ENCODE results near the gene SLBP. TPM values are rescaled to one million over a fixed set of nuclear protein-coding genes. Genes with fewer than 3 reads are reported as not detected.

SLBP gene
- total RNA-seq, 1 donor from 2014 or later, result 60.2 TPM

DNA sequence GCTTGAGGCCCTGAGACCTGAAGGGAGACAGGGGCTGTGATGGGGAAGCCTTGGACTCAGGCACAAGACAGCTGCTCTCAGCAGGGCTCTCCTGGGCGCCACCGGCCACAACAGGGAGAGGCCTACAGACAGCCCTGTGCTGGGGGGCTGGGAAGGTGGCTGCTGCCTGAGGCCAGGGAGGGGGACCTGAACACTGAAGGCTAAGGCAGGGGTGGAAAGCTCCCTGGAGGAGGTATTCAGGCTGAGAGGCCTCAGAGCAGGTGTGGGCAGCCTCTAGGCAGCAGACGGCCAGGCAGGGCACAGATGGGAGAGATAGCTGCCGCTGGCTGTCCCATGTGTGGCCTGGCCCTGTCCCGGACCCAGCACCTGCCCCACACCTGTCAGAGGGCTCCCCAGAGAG is 42.2 kb upstream of the SLBP start:
- Mint-ChIP-seq H3K4me1 (no peaks in the 10 kb centered on the region), H3K27ac (ENCODE audit: unreplicated experiment) (no peak overlapping the region), H3K36me3 (ENCODE audit: low read depth) (no peaks in the 10 kb centered on the region), H3K27me3 (ENCODE audit: low read depth) (no peaks in the 10 kb centered on the region), H3K9me3 (no peaks in the 10 kb centered on the region), H3K4me3 (no peak overlapping the region)
- TF ChIP-seq, protein P1, sequence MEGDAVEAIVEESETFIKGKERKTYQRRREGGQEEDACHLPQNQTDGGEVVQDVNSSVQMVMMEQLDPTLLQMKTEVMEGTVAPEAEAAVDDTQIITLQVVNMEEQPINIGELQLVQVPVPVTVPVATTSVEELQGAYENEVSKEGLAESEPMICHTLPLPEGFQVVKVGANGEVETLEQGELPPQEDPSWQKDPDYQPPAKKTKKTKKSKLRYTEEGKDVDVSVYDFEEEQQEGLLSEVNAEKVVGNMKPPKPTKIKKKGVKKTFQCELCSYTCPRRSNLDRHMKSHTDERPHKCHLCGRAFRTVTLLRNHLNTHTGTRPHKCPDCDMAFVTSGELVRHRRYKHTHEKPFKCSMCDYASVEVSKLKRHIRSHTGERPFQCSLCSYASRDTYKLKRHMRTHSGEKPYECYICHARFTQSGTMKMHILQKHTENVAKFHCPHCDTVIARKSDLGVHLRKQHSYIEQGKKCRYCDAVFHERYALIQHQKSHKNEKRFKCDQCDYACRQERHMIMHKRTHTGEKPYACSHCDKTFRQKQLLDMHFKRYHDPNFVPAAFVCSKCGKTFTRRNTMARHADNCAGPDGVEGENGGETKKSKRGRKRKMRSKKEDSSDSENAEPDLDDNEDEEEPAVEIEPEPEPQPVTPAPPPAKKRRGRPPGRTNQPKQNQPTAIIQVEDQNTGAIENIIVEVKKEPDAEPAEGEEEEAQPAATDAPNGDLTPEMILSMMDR (conservative IDR thresholded peaks at IDR 0.05), result no peak
- no peak for DNase-seq (ENCODE audit: low read depth, low spot score)

DNA sequence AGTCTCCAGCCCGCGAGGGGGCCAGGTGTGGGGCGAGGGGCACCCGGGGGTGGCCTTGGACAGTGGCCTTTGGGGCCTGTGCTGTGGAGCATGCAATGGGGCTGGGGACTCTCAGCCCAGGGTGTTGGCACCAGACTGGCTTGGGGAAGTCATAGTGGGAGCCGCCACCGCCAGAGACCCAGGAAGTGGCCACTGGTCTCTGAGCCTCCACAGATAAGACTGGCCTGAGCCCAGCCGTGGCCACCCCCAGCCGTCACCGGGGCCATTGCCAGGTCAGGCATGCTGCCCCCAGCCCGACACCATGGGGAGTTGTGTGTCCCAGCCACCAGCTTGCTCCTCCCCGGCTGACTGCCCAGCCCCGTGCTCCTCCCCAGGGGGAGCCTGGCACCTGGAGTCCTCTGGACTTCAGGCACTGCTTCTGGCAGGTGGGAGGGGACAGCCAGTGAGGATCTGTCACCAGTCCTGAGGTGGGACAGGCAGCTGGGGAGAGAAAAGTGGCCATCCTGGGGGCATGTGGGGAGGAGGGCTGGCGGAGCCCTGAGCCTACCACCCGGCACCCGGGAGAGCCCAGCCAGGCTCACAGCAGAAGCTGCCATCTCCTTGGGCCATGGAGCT is 41.7 kb upstream of the SLBP start:
- Mint-ChIP-seq H3K27ac (ENCODE audit: unreplicated experiment) (no peak overlapping the region), H3K4me1 (no peaks in the 10 kb centered on the region), H3K4me3 (no peak overlapping the region), H3K36me3 (ENCODE audit: low read depth) (no peaks in the 10 kb centered on the region), H3K27me3 (ENCODE audit: low read depth) (no peaks in the 10 kb centered on the region), H3K9me3 (no peaks in the 10 kb centered on the region)
- DNase-seq (ENCODE audit: low read depth, low spot score), result no peak
- TF ChIP-seq, protein P1 (conservative IDR thresholded peaks at IDR 0.05), result no peak

DNA sequence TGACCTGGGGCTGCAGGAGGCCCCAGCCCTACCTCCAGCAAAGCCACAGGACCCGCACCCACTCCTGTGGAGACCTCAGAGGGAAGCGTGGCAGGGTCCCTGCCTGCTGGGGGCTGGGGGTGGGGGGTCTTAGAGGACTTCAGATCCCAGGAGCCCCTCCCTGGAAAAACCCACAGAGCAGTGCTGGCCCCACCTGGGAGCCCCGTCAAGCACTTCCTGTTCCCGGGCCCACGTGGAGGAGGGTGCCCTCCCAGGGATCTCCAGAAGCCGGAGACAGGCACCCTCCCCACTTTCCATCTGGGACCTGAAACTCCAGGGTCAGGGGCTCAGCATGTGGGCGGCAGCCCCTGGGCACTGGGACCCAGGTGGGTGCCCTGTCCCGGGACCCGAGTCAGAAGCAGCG is 41.2 kb upstream of the SLBP start:
- Mint-ChIP-seq H3K9me3 (no peaks in the 10 kb centered on the region), H3K27ac (ENCODE audit: unreplicated experiment) (no peak overlapping the region), H3K36me3 (ENCODE audit: low read depth) (no peaks in the 10 kb centered on the region), H3K4me1 (no peaks in the 10 kb centered on the region), H3K27me3 (ENCODE audit: low read depth) (no peaks in the 10 kb centered on the region), H3K4me3 (no peak overlapping the region)
- DNase-seq (ENCODE audit: low read depth, low spot score), result no peak
- TF ChIP-seq, protein P1 (conservative IDR thresholded peaks at IDR 0.05), result no peak

DNA sequence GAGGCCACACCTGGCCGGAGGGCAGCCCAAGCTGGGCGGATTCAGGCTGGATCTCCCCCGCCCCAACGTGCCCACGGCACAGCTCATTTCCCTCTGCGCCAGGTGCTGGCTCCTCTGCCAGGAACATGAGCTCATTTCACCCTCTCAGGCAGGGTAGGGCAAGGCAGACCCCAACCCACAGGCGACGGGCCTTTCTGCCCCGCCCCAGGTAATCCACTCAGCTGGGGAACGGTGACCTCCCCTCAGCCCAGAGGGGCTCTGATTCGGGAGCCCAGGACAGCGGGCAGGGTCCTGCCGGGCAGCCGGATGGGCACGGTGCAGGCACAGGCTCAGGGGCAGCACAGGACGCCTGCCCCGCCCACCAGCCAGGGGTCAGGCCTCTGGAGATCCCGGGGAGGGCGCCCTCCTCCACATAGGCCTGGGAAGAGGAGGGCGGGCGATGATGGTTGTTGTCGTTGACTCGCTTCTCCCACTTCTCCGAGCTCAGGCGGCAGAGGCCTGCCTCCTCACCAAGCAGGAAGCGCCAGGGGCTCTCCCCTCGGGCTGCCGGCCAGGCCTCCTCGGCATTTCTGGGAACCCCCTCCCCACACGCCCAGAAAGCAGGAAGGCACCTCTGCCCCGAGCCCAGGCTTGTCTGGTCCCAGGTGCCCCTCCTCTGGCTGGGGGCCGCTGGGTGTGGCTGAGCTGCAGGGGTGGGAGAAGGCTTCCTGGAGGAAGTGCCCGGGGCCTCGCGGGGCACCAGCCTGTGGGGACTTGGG is 40.3 kb upstream of the SLBP start:
- H3K4me1 Mint-ChIP-seq, result no peaks in the 10 kb centered on the region
- H3K9me3 Mint-ChIP-seq, result no peaks in the 10 kb centered on the region
- TF ChIP-seq, protein P1 (conservative IDR thresholded peaks at IDR 0.05), result no peak
- no peak for DNase-seq (ENCODE audit: low read depth, low spot score)
- H3K27me3 Mint-ChIP-seq (ENCODE audit: low read depth), result no peaks in the 10 kb centered on the region
- H3K36me3 Mint-ChIP-seq (ENCODE audit: low read depth), result no peaks in the 10 kb centered on the region
- H3K4me3 Mint-ChIP-seq, result no peak overlapping the region
- no peak overlapping the region for H3K27ac Mint-ChIP-seq (ENCODE audit: unreplicated experiment)

DNA sequence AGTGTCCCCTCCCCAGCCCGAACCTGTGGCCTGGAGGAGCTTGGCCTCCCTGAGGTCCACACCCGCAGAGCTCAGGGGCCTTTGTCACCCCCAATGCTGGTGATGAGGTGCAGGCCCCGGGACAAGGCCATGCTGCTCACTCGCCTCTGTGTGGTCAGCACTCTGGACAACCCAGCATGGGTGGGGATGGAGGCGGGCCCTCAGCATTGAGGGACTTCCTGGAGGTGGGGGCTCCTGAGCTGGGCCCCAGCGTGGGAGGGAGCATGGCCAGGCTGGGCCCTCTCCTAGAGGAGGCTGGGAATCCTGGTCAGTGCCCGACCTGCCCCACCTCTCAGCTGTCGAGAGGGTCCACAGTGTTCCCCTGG is 39.8 kb upstream of the SLBP start:
- no peaks in the 10 kb centered on the region for H3K27me3 Mint-ChIP-seq (ENCODE audit: low read depth)
- no peak overlapping the region for H3K4me3 Mint-ChIP-seq
- DNase-seq (ENCODE audit: low read depth, low spot score), result no peak
- no peak overlapping the region for H3K27ac Mint-ChIP-seq (ENCODE audit: unreplicated experiment)
- H3K4me1 Mint-ChIP-seq, result no peaks in the 10 kb centered on the region
- H3K9me3 Mint-ChIP-seq, result no peaks in the 10 kb centered on the region
- TF ChIP-seq, protein P1 (conservative IDR thresholded peaks at IDR 0.05), result no peak
- no peaks in the 10 kb centered on the region for H3K36me3 Mint-ChIP-seq (ENCODE audit: low read depth)
